HCT116 (cell line): ENCODE measurements around the gene HMGN1.

Source experiments
- POLR2AphosphoS5 ChIP-seq: IDR thresholded peaks from 2 replicates; pipeline ENCODE4 v1.6.1; 2011; ENCODE audit warnings: mild to moderate bottlenecking, low read depth, low read length, moderate library complexity
- TF ChIP-seq, protein P1 (sequence below): IDR thresholded peaks from 2 replicates; pipeline ENCODE4 v1.6.1; 2012; ENCODE audit warnings: low read depth

DNA sequence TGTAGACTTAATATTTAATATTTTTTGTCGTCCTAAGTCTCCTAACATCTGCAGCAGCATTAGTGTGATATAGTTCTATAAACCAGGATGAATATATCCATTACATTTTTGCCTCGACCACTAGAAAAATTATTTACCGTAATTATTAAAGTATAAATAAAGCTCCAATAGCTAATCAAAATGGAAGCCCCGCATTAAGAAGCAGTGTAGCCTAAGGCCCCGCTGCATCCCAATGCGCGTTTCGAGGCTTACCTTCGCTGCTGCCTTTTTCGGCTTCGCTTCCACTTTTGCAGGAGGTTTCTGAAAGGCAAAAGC lies 891 bp downstream of the HMGN1 start:
- TF ChIP-seq, protein P1, sequence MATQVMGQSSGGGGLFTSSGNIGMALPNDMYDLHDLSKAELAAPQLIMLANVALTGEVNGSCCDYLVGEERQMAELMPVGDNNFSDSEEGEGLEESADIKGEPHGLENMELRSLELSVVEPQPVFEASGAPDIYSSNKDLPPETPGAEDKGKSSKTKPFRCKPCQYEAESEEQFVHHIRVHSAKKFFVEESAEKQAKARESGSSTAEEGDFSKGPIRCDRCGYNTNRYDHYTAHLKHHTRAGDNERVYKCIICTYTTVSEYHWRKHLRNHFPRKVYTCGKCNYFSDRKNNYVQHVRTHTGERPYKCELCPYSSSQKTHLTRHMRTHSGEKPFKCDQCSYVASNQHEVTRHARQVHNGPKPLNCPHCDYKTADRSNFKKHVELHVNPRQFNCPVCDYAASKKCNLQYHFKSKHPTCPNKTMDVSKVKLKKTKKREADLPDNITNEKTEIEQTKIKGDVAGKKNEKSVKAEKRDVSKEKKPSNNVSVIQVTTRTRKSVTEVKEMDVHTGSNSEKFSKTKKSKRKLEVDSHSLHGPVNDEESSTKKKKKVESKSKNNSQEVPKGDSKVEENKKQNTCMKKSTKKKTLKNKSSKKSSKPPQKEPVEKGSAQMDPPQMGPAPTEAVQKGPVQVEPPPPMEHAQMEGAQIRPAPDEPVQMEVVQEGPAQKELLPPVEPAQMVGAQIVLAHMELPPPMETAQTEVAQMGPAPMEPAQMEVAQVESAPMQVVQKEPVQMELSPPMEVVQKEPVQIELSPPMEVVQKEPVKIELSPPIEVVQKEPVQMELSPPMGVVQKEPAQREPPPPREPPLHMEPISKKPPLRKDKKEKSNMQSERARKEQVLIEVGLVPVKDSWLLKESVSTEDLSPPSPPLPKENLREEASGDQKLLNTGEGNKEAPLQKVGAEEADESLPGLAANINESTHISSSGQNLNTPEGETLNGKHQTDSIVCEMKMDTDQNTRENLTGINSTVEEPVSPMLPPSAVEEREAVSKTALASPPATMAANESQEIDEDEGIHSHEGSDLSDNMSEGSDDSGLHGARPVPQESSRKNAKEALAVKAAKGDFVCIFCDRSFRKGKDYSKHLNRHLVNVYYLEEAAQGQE: no peak
- TF ChIP-seq POLR2AphosphoS5: no peak
